H1 (cell line): ENCODE measurements around the gene GALNT12. TPM values are rescaled to one million over a fixed set of nuclear protein-coding genes. Genes with fewer than 3 reads are reported as not detected.

Experiments used
- CTCF ChIA-PET: fragments of 300-600 bp; sonication (Branson Sonifier 250); formaldehyde crosslinking; loops from one replicate; lab custom pipeline; 2021; ENCODE audit not compliant: partially characterized antibody; lab: Charles Lee
- POLR2A ChIA-PET: fragments of 300-600 bp; sonication (Branson Sonifier 250); formaldehyde crosslinking; loops from one replicate; lab custom pipeline; 2021; ENCODE audit warnings: inconsistent platforms; ENCODE audit not compliant: partially characterized antibody; lab: Charles Lee
- DNase-seq, 2 experiments: peaks; one replicate each; pipeline versions ENCODE4 v3.0.0 to v3.0.0-alpha.2; 2010 to 2022; ENCODE audit warnings: low spot score in 2 of 2, low read depth in 1 of 2, mixed read lengths in 1 of 2
- FAIRE-seq: peaks from 2 replicates; lab custom pipeline; 2011; peaks lifted over from hg19 to GRCh38; lab: Jason Lieb, UNC
- H2AFZ ChIP-seq: 2 replicates; pipeline ENCODE4 v1.8.1; 2012; ENCODE audit warnings: low read length, inconsistent platforms
- H2AK5ac ChIP-seq: 2 replicates; pipeline ENCODE4 v1.6.1; 2013; ENCODE audit warnings: low read depth, low read length
- H2BK120ac ChIP-seq: replicated peaks from 2 replicates; pipeline ENCODE3; 2013; ENCODE audit warnings: low read depth, low read length, inconsistent platforms
- H2BK12ac ChIP-seq: 2 replicates; pipeline ENCODE4 v1.6.1; 2013; ENCODE audit warnings: low read depth, low read length
- H2BK15ac ChIP-seq: 2 replicates; pipeline ENCODE4 v1.6.1; 2013; ENCODE audit warnings: low read length
- H2BK20ac ChIP-seq: 2 replicates; pipeline ENCODE4 v1.6.1; 2013; ENCODE audit warnings: low read length
- H2BK5ac ChIP-seq: 2 replicates; pipeline ENCODE4 v1.6.1; 2013; ENCODE audit warnings: low read depth, low read length
- H3K14ac ChIP-seq: 2 replicates; pipeline ENCODE4 v1.6.1; 2013; ENCODE audit warnings: inconsistent platforms; ENCODE audit not compliant: insufficient read length
- H3K18ac ChIP-seq: 2 replicates; pipeline ENCODE4 v1.6.1; 2013; ENCODE audit warnings: low read length; ENCODE audit errors: extremely low read depth
- H3K23ac ChIP-seq: 2 replicates; pipeline ENCODE4 v1.6.1; 2013; ENCODE audit warnings: inconsistent platforms; ENCODE audit not compliant: insufficient read length
- H3K23me2 ChIP-seq: 2 replicates; pipeline ENCODE4 v1.6.1; 2013; ENCODE audit warnings: low read depth, low read length
- H3K27ac ChIP-seq: 2 replicates; pipeline ENCODE4 v1.6.1; 2011; ENCODE audit warnings: low read depth, low read length, inconsistent platforms
- H3K27me3 ChIP-seq, 4 experiments: replicated peaks in 1 of 4; 1 replicate in 1 of 4; 2 replicates in 3 of 4; pipeline versions ENCODE4 v1.6.1 to v1.8.1; 2011 to 2013; ENCODE audit warnings: low read length in 3 of 4, mild to moderate bottlenecking in 3 of 4, inconsistent platforms in 2 of 4, mixed read lengths in 2 of 4, moderate library complexity in 1 of 4; ENCODE audit not compliant: control insufficient read depth in 3 of 4, insufficient read depth in 3 of 4; ENCODE audit errors: extremely low read depth in 1 of 4
- H3K36me3 ChIP-seq, 4 experiments: 2 replicates each; pipeline versions ENCODE4 v1.6.1 to v1.8.1; 2011 to 2013; ENCODE audit warnings: mild to moderate bottlenecking in 4 of 4, low read length in 3 of 4, moderate library complexity in 2 of 4, control low read depth in 1 of 4, inconsistent platforms in 1 of 4; ENCODE audit not compliant: insufficient read depth in 4 of 4, control insufficient read depth in 2 of 4
- H3K4ac ChIP-seq: replicated peaks from 2 replicates; pipeline ENCODE3; 2013; ENCODE audit warnings: low read length, low read depth, mixed read lengths, inconsistent platforms; ENCODE audit not compliant: insufficient read length
- H3K4me1 ChIP-seq, 4 experiments: replicated peaks in 1 of 4; 1 replicate in 1 of 4; 2 replicates in 3 of 4; pipeline versions ENCODE4 v1.6.1 to v1.8.1; 2011 to 2013; ENCODE audit warnings: low read length in 3 of 4, inconsistent platforms in 2 of 4, mixed read lengths in 1 of 4; ENCODE audit not compliant: insufficient read depth in 4 of 4, control insufficient read depth in 3 of 4
- H3K4me2 ChIP-seq, 2 experiments: 2 replicates each; pipeline versions ENCODE4 v1.6.1 to v1.8.1; 2011 to 2013; ENCODE audit warnings: low read depth in 2 of 2, low read length in 2 of 2, control low read depth in 1 of 2, inconsistent platforms in 1 of 2, mild to moderate bottlenecking in 1 of 2; ENCODE audit not compliant: insufficient read depth in 1 of 2
- H3K4me3 ChIP-seq, 4 experiments: fragments of 200-600, 300-600 bp in 1 of 4; sonication (generic), shearing (Covaris generic), sonication (Bioruptor Twin) in 1 of 4; 2 replicates each; pipeline versions ENCODE4 v1.5.1 to v1.8.1; 2011 to 2016; ENCODE audit warnings: low read length in 4 of 4, low read depth in 3 of 4, control low read depth in 2 of 4, inconsistent platforms in 2 of 4, mild to moderate bottlenecking in 2 of 4, mixed read lengths in 1 of 4, moderate library complexity in 1 of 4; ENCODE audit not compliant: insufficient read depth in 2 of 4; ENCODE audit errors: extremely low read depth in 1 of 4
- H3K56ac ChIP-seq: replicated peaks from 2 replicates; pipeline ENCODE3; 2013; ENCODE audit warnings: low read depth, mild to moderate bottlenecking, mixed read lengths, low read length, inconsistent platforms; ENCODE audit not compliant: insufficient read length
- H3K79me1 ChIP-seq: 2 replicates; pipeline ENCODE4 v1.6.1; 2013; ENCODE audit warnings: low read depth, low read length, control low read depth
- H3K79me2 ChIP-seq, 2 experiments: 2 replicates each; pipeline versions ENCODE4 v1.6.1 to v1.8.1; 2012 to 2013; ENCODE audit warnings: low read length in 2 of 2, mild to moderate bottlenecking in 2 of 2, inconsistent platforms in 1 of 2; ENCODE audit not compliant: insufficient read depth in 2 of 2, control insufficient read depth in 1 of 2
- H3K9ac ChIP-seq, 4 experiments: replicated peaks in 1 of 4; 1 replicate in 1 of 4; 2 replicates in 3 of 4; pipeline versions ENCODE4 v1.6.1 to v1.8.1; 2011 to 2013; ENCODE audit warnings: low read depth in 3 of 4, low read length in 3 of 4, control low read depth in 2 of 4, mild to moderate bottlenecking in 2 of 4, moderate library complexity in 2 of 4, inconsistent platforms in 1 of 4; ENCODE audit errors: extremely low read depth in 1 of 4
- H3K9me3 ChIP-seq, 2 experiments: 2 replicates each; pipeline versions ENCODE4 v1.6.1 to v1.8.1; 2012 to 2013; ENCODE audit warnings: mild to moderate bottlenecking in 2 of 2, moderate library complexity in 2 of 2, control low read depth in 1 of 2, inconsistent platforms in 1 of 2, low read depth in 1 of 2, low read length in 1 of 2, mixed read lengths in 1 of 2; ENCODE audit not compliant: insufficient read depth in 2 of 2
- H4K20me1 ChIP-seq, 2 experiments: replicated peaks in 1 of 2; 2 replicates each; pipeline versions ENCODE3 to v1.8.1; 2011 to 2013; ENCODE audit warnings: inconsistent platforms in 2 of 2, low read length in 2 of 2, mild to moderate bottlenecking in 1 of 2; ENCODE audit not compliant: insufficient read depth in 2 of 2, control insufficient read depth in 1 of 2
- H4K5ac ChIP-seq: 2 replicates; pipeline ENCODE4 v1.6.1; 2013; ENCODE audit warnings: low read length, low read depth, mixed read lengths, inconsistent platforms; ENCODE audit not compliant: insufficient read length
- H4K8ac ChIP-seq: 2 replicates; pipeline ENCODE4 v1.8.0; 2013; ENCODE audit warnings: mild to moderate bottlenecking, moderate library complexity, low read length, inconsistent platforms; ENCODE audit not compliant: insufficient read depth; ENCODE audit errors: extremely low read depth
- H4K91ac ChIP-seq: replicated peaks from 2 replicates; pipeline ENCODE3; 2013; ENCODE audit warnings: low read length, mixed read lengths, inconsistent platforms; ENCODE audit not compliant: insufficient read length
- BCL11A ChIP-seq, 2 experiments: IDR thresholded peaks; one replicate each; pipeline ENCODE4 v1.6.1; 2011; ENCODE audit warnings: low read depth in 2 of 2, low read length in 2 of 2, mild to moderate bottlenecking in 2 of 2
- CREB1 ChIP-seq: IDR thresholded peaks from 2 replicates; pipeline ENCODE4 v1.6.1; 2012; ENCODE audit warnings: inconsistent platforms
- EP300 ChIP-seq, 2 experiments: IDR thresholded peaks; 1 replicate in 1 of 2; 2 replicates in 1 of 2; pipeline ENCODE4 v1.6.1; 2011 to 2012; ENCODE audit warnings: low read depth in 2 of 2, low read length in 2 of 2, mild to moderate bottlenecking in 2 of 2, borderline replicate concordance in 1 of 2, inconsistent platforms in 1 of 2, moderate library complexity in 1 of 2
- JUND ChIP-seq: IDR thresholded peaks from 2 replicates; pipeline ENCODE4 v1.6.1; 2011; ENCODE audit warnings: mild to moderate bottlenecking, improper control_type of control experiment, low read length
- RBBP5 ChIP-seq: IDR thresholded peaks from 2 replicates; pipeline ENCODE4 v1.7.1; 2012; ENCODE audit warnings: low read depth, mild to moderate bottlenecking, inconsistent platforms, low read length, moderate library complexity, borderline replicate concordance
- SP2 ChIP-seq: IDR thresholded peaks from 2 replicates; pipeline ENCODE4 v1.6.1; 2012; ENCODE audit warnings: mild to moderate bottlenecking, low read length, inconsistent platforms
- WGBS, 2 experiments: shearing (Covaris generic) in 1 of 2; methylation state at CpG; one replicate each; pipeline versions ENCODE4 v1.1.6 to v1.1.7; 2013 to 2015; ENCODE audit warnings: low lambda C conversion rate in 2 of 2, mixed read lengths in 2 of 2, inconsistent platforms in 1 of 2, low coverage in 1 of 2, missing lambda C conversion rate in 1 of 2; ENCODE audit not compliant: insufficient replicate concordance in 2 of 2, insufficient coverage in 1 of 2, insufficient read length in 1 of 2; ENCODE audit errors: extremely low coverage in 1 of 2, missing lambda C conversion rate in 1 of 2; 5-methylcytosine and 5-hydroxymethylcytosine counted together
- polyA plus RNA-seq, 7 experiments: library from polyadenylated mRNA; depleted of rRNA in 3 of 7; stranded (reverse) in 5 of 7; unstranded in 2 of 7; fragments of >200 nt in 5 of 7; fragments of 200-250 nt in 2 of 7; gene quantifications; 1 replicate in 5 of 7; 2 replicates in 1 of 7; 4 replicates in 1 of 7; pipeline versions ENCODE4 v1.2.1 to v1.2.3, GENCODE V29; 2011 to 2013; ENCODE audit warnings: missing spikeins in 2 of 7, mixed read lengths in 2 of 7
- total RNA-seq: library from RNA; stranded (reverse); fragmentation: NEBNext Ultra II Directional; extraction: Animal tissue kit (Norgen Biotek cat#: 25700); gene quantifications from 2 replicates; pipeline ENCODE4 v1.2.1, GENCODE V29; 2021

GALNT12 gene
- total and polyA plus RNA-seq, 2 of the 8 experiments (the other 6 are each of a cell fraction or from before 2014, with no cell fraction given), result 16.2 to 19.6 TPM

GRCh38 chr9:98859941-98860340 lies 52.5 kb downstream of the GALNT12 start:
- Histone ChIP-seq H3K9ac (no peak overlapping the region), H2AFZ (no peak overlapping the region), H3K23me2 (no peaks in the 10 kb centered on the region), H2BK12ac (no peak overlapping the region), H3K4me2 (no peak overlapping the region), H3K14ac (no peak overlapping the region), H3K4ac (no peak overlapping the region), H2AK5ac (no peak overlapping the region), H2BK5ac (no peak overlapping the region), H4K91ac (no peak overlapping the region), H3K9me3 (0 out of 4 replicates have a peak, but pooled peaks cover 0 to 2% of the 10 kb centered on the region in 2 experiments), H2BK20ac (no peak overlapping the region), H2BK15ac (no peak overlapping the region), H4K5ac (no peak overlapping the region), H3K18ac (no peak overlapping the region), H3K4me3 (no peak overlapping the region), H3K27ac (no peak overlapping the region), H3K23ac (no peak overlapping the region), H3K79me1 (no peaks in the 10 kb centered on the region), H3K56ac (no peak overlapping the region), H3K79me2 (no peaks in the 10 kb centered on the region), H3K27me3 (no peaks in the 10 kb centered on the region), H3K4me1 (no peaks in the 10 kb centered on the region), H3K36me3 (no peaks in the 10 kb centered on the region), H4K8ac (no peak overlapping the region), H2BK120ac (no peak overlapping the region), H4K20me1 (no peaks in the 10 kb centered on the region)
- CTCF ChIA-PET, result interaction anchor here (0.6 to 3.0 kb wide), 6 partner anchors 47 to 281 kb away, joined by 3 to 13 read pairs (median 6); no protein-coding TSS in a partner anchor
- FAIRE-seq, result no peak
- 84% methylated on average over 5 of the region's 5 CpGs; no CpG with 5 or more reads in 1 of the 2 experiments for WGBS, 2 experiments
- no peak for DNase-seq
- POLR2A ChIA-PET, result no interaction called here
- TF ChIP-seq EP300 (IDR thresholded peaks at IDR 0.05; ENCODE audit: borderline replicate concordance in 1 of 2, low read depth in 2 of 2, low read length in 2 of 2) (no peak), JUND (no peak), CREB1 (no peak), RBBP5 (no peak), BCL11A (IDR thresholded peaks at IDR 0.05; ENCODE audit: low read depth in 2 of 2, low read length in 2 of 2) (no peak), SP2 (no peak)
